ENCODE results near the gene SCLY.
"Not testable (repeated sequence)": the region's sequence is repeated elsewhere in the genome, so short reads cannot be mapped to it uniquely, and the experiment has no call there.

SCLY gene

GRCh38 chr2:238060542-238061314 lies at the start of gene SCLY:
Gene SCLY, plus strand, starts transcription at chr2:238061001. Its CDS starts 54 bp downstream, at chr2:238061055.
- peak; percentile 53 to 82 for DNase-seq

- no peak for DNase-seq
Measured at GRCh38 chr2:238013806-238014205, 47.0 kb upstream of the SCLY start.

GRCh38 chr2:238015705-238016104 lies 45.1 kb upstream of the SCLY start:
- DNase-seq = no peak

- no peak for DNase-seq
Measured at GRCh38 chr2:238016526-238016925, 44.3 kb upstream of the SCLY start.

- no peak for DNase-seq
Measured at GRCh38 chr2:238019962-238020361, 40.8 kb upstream of the SCLY start.

GRCh38 chr2:238020816-238021215 lies 40.0 kb upstream of the SCLY start:
- no peak for DNase-seq

GRCh38 chr2:238021327-238021726 lies 39.5 kb upstream of the SCLY start:
- no peak for DNase-seq

- no peak for DNase-seq
Measured at GRCh38 chr2:238022594-238023157, 38.1 kb upstream of the SCLY start.

- no peak for DNase-seq
Measured at GRCh38 chr2:238023608-238024007, 37.2 kb upstream of the SCLY start.

GRCh38 chr2:238024986-238025385 lies 35.8 kb upstream of the SCLY start:
- no peak for DNase-seq

- no peak for DNase-seq
Measured at GRCh38 chr2:238025741-238026360, 35.0 kb upstream of the SCLY start.

GRCh38 chr2:238027058-238027457 lies 33.7 kb upstream of the SCLY start:
- DNase-seq = no peak

- DNase-seq = no peak
Measured at GRCh38 chr2:238027591-238028415, 33.0 kb upstream of the SCLY start.

- DNase-seq = no peak
Measured at GRCh38 chr2:238029853-238030252, 30.9 kb upstream of the SCLY start.

- no peak for DNase-seq
Measured at GRCh38 chr2:238030422-238031155, 30.2 kb upstream of the SCLY start.

GRCh38 chr2:238031751-238032150 lies 29.1 kb upstream of the SCLY start:
- DNase-seq = no peak

GRCh38 chr2:238032755-238033337 lies 28.0 kb upstream of the SCLY start:
- DNase-seq = no peak

- not testable (repeated sequence) for DNase-seq
Measured at GRCh38 chr2:238033991-238034390, 26.8 kb upstream of the SCLY start.

- no peak for DNase-seq
Measured at GRCh38 chr2:238038203-238038602, 22.6 kb upstream of the SCLY start.

- no peak for DNase-seq
Measured at GRCh38 chr2:238039151-238039550, 21.6 kb upstream of the SCLY start.

GRCh38 chr2:238039985-238040384 lies 20.8 kb upstream of the SCLY start:
- peak in 1 of 2 experiments; percentile 13 for DNase-seq

- DNase-seq = no peak
Measured at GRCh38 chr2:238040918-238041317, 19.9 kb upstream of the SCLY start.
